HG03045 (cell line): ENCODE data around the gene PDGFD.
A peak's percentile ranks its signal among the peaks of the same experiment; 100 is the strongest.

ENCODE experiments used
- ATAC-seq: cut with Tn5 transposase; IDR thresholded peaks from one replicate; pipeline ENCODE4 v1.9.1; 2021; ENCODE audit warnings: mild to moderate bottlenecking, moderate library complexity; ENCODE audit not compliant: unreplicated experiment

The PDGFD gene

GRCh38 chr11:103927535-103927934, 236.4 kb downstream of the PDGFD start:
- ATAC-seq: no peak

DNA sequence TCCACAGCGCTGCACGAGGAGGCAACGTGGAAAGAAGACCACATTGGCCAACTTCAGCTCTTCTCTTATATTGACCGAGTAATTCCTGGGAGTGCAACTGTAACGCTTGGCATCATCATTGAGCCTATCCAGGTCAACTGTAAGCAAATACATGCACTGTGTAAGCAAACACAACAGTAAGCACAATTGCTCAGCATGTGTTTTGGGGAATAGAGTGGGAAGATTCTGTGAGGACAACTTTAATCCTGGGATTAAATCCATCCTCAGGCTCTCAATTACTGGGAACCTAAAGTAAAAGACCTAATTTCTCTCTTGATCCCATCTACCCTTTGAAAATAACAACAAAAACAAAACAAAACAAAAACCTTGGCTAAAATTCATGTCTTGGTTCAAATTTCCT, 237.0 kb downstream of the PDGFD start:
- ATAC-seq: no peak

- ATAC-seq: no peak
Observed at GRCh38 chr11:103924166-103925013, 239.6 kb downstream of the PDGFD start.

- no peak for ATAC-seq
Observed at GRCh38 chr11:103923451-103923931, 240.5 kb downstream of the PDGFD start.

DNA sequence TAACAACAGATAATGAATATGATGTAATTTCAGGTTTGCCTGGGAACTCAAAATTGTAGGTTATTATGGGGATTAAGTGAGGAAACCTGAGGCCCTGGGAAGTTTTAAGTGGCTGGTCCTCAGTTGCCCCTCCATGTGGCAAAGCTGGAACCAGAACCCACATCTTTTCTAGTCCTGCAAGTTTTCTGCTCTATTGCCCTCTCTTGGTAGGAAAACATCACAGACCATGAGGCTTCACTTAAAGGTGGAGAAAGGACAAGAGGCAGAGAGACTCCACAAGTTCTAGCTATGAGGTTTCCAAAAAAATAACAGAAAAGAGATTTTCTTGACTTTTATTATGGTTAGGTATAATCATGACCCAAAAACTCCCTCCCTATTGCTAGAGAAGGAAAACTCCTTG, 243.0 kb downstream of the PDGFD start:
- no peak for ATAC-seq

DNA sequence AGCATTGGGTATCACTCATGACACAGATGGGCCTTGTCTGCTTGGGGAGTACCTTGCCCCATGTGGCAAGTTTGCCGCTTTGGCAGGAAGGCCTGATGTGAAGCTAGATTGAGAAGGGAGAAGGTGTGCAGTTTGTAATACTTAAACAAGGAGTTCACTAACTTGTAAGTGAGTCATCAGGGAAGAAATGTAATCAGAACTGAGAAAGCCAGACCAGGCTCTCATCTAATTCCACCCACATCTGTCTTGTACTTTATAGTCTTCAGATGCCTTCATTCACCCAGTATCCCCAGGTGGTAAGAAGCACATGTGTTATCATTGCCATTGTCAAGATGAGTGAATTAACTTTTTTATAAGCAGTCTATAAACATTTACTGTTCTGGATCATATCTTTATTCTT, 243.5 kb downstream of the PDGFD start:
- no peak for ATAC-seq

DNA sequence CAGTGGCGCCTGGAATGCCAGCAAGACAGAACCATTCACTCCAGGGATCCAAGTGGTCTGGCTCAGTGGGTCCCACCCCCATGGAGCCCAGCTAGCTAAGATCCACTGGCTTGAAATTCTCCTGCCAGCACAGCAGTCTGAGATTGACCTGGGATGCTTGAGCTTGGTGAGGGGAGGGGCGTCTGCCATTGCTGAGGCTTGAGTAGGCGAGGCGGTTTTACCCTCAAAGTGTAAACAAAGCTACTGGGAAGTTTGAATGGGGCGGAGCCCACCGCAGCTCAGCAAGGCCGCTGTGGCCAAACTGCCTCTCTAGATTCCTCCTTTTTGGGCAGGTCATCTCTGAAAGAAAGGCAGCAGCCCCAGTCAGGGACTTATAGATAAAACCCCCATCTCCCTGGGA, 253.2 kb downstream of the PDGFD start:
- no peak for ATAC-seq

GRCh38 chr11:103907548-103908455, 256.1 kb downstream of the PDGFD start:
- no peak for ATAC-seq

DNA sequence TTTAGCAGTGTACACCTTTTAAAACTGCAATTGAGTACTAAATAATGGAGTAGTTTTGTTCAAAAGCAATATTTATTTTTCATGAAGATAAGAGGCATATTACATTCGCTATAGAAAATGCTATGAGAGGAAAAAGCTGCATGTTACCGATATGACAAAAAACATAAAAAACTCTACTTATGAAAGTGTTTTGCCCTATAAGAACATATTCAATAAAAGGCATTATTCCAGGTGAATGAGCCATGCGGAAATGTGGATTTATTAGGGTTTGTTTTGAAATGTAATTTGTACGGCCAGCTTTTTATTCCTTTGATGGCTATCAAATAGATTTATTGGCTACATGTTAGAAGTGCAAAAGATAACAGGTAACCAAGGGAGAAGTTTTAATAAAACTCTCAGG, 256.8 kb downstream of the PDGFD start:
- no peak for ATAC-seq

DNA sequence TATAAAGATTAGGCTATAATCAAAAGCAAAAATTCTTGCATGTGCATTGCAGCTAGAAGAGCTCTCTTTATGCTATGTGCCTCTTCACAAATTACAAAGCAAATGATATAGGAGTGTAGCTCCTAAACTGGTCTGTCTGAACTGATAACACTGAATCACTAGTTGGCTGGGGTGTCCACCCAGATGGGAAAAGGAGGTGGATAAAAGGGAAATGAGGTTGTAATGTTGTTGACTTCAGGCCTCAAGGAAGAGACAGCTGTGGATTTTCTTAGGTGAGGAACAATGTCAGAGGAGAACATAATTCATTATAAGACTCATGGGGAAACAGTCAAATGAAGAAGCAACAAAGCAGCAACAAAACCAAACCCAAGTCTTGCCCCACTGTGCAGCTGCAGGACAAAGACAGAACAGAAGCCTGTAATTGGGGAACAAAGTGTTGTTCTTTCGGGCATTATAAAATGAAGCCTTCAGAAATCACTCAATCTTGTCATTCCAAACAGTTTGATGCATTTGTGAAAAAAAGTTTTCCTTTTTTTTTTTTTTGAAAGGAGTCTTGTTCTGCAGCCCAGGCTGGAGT, 257.6 kb downstream of the PDGFD start:
- no peak for ATAC-seq

DNA sequence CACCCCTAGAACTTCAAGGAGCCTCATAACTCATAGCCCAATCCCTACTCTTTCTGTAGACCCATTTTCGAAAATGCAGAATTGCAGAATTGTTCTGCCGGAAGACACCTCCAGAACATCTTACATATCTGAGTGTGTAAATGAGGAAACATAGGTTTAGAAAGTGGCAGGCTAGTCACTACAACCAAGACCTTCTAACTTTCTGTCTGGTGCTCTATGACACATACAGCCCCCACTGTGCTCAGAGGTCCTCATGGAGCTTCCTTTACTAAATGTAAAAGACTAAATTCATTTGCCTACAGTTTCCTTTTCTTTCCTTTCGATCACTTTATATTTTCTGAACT, 259.7 kb downstream of the PDGFD start:
- ATAC-seq: peak; percentile 87

GRCh38 chr11:103903621-103904323, 260.2 kb downstream of the PDGFD start:
- ATAC-seq: peak; percentile 85

DNA sequence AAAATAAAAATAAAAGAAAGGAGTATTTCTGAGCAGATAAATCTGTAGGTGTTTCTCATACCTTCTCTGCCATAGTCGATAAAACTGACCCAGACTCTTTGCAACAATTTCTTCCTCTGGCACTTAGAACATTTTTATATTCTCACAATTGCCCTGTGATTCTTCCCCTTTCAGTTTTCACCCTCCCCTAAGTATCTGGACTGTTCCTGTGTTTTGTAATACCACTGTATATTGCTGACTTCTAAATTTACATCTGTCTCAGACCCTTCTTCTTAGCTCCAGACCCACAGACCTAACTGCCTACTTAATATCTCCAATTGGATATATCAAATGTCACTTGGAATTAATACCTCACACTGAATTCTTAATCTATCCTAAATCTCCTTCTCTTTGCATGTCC, 261.0 kb downstream of the PDGFD start:
- ATAC-seq: no peak

GRCh38 chr11:103901656-103902055, 262.3 kb downstream of the PDGFD start:
- no peak for ATAC-seq

DNA sequence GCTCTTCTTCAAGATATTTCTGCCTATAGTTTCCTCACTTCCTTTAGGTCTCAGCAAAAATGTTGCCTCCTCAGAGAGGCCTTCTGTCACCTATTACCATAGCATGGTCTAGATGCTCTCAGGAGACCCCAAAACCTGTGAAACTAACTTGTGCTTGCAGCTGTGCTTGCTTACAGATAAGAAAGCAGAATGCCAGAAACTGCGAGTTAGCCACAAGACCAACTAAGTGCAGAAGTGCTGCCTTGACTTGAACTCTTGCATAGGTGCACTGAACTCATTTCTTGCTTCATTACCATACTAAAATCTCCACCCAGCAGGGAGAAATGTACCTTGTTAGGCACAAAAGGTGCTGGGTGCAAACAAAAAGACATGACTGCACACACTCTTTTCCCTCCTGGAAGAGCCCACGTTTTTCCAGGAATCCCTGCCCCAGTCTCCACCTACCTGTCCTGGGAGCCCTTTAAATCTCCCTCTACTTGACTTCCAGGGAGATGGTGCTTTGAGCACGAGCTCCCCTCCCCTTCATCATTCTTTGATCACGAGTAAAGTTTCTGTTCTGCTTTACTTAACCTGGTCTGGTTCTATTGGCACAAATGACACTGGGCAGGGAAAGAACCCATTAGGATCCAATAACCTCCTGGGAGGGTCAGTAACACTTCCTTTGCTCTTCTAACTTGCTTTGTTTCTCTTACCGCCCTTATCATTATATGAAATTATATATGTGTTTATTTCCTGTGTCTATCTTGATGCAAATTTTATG, 265.2 kb downstream of the PDGFD start:
- peak; percentile 76 for ATAC-seq

DNA sequence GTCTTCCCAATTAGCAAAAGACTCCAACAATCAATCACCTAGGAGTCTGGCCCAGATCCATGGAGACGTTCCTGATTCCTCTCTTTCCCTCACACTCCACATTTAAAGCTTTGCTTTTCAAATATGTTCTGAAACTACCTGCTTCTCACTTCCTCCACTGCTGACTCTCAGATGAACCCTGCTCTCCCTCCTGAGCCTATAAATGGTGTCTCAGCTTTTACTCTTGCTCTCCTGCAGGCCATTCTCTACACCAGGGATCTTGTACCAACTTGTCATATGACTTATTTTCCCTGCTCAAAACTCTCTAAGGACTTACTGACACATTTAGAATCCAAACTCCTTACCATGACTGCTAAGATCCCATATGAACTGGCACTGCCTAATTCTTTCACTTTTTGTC, 265.9 kb downstream of the PDGFD start:
- ATAC-seq: peak; percentile 62

DNA sequence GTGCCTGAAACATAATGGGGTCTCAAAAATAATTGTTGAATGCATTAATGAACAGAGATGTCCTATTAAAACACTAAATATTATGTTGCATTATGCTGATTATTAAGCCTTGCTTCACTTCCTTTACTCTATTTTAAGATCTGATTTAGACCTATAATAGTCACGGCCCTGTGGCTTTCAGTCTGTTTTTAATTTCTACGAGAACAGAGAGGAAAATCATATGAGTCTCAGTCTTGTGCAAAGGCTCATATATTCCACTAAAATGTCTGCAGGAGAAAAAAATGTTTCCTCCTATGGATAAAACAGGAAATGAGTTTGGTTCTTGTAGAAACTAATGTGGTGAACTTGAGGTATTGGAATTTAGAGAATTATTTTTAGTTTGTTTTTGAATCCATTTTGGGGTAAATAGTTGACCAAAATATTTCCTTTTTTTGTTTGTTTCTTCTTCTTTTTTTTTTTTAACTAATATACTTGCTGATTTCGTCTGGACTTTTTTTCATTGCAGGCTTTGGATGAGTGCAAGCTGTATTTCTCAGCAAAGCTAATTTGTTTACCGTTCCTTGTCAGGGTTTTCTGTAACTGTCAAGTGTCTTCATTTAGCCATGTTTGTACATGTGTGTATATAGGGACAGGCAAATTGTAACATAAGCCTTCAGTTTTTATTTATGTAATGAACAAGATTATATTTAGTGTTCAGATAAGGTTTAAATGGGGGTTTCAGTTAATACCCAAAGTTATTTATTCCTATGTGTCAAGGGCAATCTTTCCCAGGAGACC, 266.6 kb downstream of the PDGFD start:
- ATAC-seq: no peak

- no peak for ATAC-seq
Observed at GRCh38 chr11:103895106-103895505, 268.8 kb downstream of the PDGFD start.

- ATAC-seq: no peak
Observed at GRCh38 chr11:103894673-103895072, 269.3 kb downstream of the PDGFD start.
